Measurements from ENCODE around the gene CERS2.
A peak's percentile ranks its signal among the peaks of the same experiment; 100 is the strongest.

Gene CERS2

DNA sequence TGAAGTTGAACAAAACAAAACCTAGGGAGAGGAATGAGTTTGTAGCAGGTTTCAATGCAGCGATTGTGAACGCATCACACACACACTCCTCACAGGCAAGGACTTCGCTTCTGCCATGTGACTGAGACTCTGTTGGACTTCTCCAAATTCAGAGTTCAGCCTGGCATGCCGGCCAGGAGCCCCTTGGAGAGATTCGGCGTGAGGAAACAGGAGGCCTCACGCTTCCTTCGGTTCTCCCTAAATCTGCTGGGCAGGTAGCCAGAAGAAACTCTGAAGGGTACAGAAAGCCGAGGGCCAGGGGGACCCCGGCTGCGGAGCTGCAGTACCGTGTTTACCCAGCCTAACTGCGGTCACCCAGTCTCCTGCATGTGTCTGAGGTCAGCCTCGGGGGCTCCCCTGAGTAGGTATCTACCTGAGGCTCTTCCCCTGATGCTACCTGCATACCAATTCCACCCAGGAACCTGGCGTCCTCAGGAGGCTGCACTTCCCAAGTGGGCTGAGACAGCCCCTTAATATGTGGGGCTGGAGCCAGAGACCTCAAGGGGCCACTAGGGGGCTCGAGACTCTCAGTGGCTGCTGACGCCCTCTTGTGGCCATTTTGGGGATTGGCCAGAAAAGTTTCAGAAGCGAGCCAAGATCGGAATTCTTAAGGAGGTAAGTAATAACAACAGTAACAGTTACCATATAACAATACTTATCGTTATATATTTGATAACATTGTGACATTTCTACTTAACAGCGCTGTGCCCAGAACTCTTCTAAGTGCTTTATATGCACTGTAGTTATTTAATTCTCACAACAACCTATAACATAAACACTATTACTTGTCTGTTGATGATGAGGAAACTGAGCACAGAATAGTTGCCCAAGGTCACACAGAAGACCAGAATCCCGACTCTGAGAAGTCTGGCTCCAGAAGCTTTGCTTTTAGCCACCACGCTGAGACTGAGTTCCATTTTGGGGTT is 4.7 kb upstream of the CERS2 start:
- peak overlapping the region; percentile 48 for H3K27ac Mint-ChIP-seq
- peak; percentile 86 to 96 for DNase-seq (ENCODE audit: low spot score in 2 of 2)
- peak; percentile 64 for ATAC-seq
- H3K4me1 Mint-ChIP-seq, result peaks cover 27% of the 10 kb centered on the region
- H3K4me3 Mint-ChIP-seq, result peak overlapping the region; percentile 36
- H3K9me3 Mint-ChIP-seq, result no peaks in the 10 kb centered on the region
- peaks cover 6% of the 10 kb centered on the region for H3K36me3 Mint-ChIP-seq

DNA sequence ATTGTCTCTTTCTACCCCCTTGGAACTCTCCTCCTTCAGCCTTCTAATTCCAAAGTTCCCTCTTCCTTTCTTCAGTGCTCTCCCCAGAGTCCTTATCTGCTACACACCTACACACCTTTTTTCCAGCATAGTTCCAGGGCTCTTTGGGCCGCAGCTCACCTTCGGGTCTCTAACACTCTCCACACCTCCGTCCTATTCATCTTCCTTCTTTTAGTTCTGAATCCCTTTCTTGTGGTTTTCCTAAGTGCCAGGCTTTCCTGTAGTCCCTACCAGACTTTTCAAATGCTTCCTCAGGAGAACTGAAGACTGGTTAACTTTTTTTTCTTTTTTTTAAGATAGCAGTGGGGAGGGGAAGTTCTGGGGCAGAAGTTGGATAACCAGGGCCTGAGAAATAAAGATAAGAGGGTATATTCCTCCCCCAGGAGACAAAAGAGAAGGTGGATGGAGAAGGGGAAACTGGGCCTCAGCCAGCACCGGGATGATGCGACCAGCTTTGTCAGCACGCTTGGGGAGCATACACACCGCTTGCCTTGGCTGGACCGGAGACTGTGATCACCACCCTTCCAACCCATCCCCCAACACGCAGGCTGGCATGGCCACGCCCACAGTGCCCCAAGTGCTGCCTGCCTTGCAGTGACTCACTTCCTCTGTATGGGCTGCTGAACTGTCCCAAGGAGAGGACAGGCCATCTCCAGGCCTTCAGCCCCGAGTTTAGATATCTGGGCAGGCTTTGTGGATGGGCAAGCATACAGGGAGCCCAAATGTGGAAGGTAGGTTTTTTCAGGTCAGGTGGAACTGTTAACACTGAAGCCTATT is 2.5 kb upstream of the CERS2 start:
- peak overlapping the region; percentile 92 for H3K27ac Mint-ChIP-seq
- H3K4me3 Mint-ChIP-seq, result peak overlapping the region; percentile 90
- peaks cover 20% of the 10 kb centered on the region for H3K36me3 Mint-ChIP-seq
- no peaks in the 10 kb centered on the region for H3K9me3 Mint-ChIP-seq
- ATAC-seq, result peak; percentile 65
- H3K4me1 Mint-ChIP-seq, result peaks cover 44% of the 10 kb centered on the region
- peak; percentile 70 to 88 for DNase-seq (ENCODE audit: low spot score in 2 of 2)

DNA sequence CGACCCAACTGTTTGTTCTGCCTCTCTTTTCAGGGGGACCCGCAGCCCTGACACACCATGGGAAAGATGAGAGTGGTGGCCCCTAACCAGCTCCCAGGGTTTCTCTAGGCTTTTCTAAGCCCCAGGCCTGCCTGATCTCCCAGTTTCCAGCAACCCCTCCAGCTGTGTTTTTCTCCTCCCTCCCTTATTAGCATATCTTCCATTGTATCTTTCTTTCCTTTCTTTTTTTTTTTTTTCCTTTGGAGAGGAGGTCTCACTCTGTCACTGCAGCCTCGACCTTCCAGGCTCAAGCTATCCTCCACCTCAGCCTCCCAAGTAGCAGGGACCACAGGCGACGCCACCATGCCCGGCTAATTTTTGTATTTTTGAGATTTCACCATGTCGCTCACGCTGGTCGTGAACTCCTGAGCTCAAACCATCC is 1.8 kb upstream of the CERS2 start:
- DNase-seq (ENCODE audit: low spot score in 2 of 2) (no peak), ATAC-seq (no peak)
- Mint-ChIP-seq H3K36me3 (peaks cover 21% of the 10 kb centered on the region), H3K4me1 (peaks cover 51% of the 10 kb centered on the region), H3K27ac (peak overlapping the region; percentile 92), H3K4me3 (peak overlapping the region; percentile 90), H3K9me3 (no peaks in the 10 kb centered on the region)

DNA sequence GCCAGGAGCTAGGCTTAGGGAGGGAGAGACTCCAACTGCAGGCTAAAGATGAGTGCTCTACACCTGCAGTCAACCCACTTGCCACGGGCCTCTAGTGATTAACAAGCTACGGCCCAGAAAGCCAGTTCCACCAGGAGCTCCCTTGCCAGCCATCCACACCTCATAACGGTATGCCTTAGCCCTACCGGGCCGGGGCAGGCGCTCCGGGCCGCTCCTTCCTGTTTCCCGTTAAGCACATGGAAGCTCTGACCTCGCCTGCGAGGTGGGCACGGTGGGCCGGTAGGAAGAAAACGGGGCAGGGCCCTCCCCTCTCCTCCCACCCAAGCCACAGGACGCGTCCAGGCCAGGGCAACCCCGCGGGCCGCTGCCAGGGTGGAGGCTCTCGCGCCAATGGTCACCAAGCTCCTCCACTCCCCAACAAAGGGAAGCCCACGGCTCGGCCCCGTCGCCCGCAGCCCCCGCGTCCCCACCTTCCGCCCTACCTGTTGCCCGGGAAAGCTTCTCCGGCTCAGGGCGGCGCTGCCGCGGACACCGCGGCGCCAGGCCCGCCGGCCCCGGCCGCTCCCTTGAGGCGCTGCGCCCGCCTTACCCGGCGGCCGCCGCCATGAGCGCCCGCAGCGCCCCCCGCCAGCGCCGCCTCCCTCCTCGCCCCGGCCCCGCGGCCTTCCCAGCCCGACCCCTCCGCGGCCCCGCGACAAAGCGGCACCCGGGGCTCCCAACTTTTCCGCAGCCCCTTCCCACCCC is 627 bp downstream of the CERS2 start:
- peak overlapping the region; percentile 92 for H3K27ac Mint-ChIP-seq
- H3K36me3 Mint-ChIP-seq, result peaks cover 36% of the 10 kb centered on the region
- ATAC-seq (peak; percentile 53), DNase-seq (ENCODE audit: low spot score in 2 of 2) (peak; percentile 40 to 77)
- H3K4me1 Mint-ChIP-seq, result peaks cover 66% of the 10 kb centered on the region
- H3K9me3 Mint-ChIP-seq, result no peaks in the 10 kb centered on the region
- H3K4me3 Mint-ChIP-seq, result peak overlapping the region; percentile 90

DNA sequence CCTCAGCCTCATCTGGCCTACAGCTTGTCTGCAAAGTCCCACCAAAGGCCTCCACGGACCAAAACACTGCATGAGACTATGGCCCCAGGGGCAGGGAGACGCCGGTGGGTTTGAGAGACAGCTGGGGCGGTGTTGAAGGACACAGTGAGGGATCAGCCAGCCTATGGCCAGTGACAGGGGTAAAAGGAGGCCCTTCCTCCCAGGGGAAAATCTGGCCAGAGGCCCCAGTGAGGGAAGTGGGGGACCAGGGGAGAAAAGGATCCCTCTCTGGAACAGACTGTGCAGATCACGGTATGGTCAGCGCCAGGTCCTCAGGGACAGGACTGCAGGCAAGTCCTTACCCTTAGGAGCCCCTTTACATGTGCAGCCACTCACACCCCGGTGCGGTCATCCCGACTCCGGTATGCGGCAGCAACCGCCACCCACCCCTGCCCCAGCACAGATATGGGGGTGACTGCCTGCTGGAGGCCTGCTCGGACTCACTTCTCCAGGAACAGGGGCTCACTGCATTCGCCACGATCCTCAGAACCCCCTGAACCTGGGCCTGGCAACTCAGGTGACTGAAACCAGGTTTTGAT is 1.3 kb downstream of the CERS2 start:
- Mint-ChIP-seq H3K9me3 (no peaks in the 10 kb centered on the region), H3K4me1 (peaks cover 66% of the 10 kb centered on the region), H3K36me3 (peaks cover 43% of the 10 kb centered on the region), H3K4me3 (peak overlapping the region; percentile 90), H3K27ac (peak overlapping the region; percentile 92)
- ATAC-seq (peak; percentile 5), DNase-seq (ENCODE audit: low spot score in 2 of 2) (peak in 1 of 2 donors; percentile 73)

DNA sequence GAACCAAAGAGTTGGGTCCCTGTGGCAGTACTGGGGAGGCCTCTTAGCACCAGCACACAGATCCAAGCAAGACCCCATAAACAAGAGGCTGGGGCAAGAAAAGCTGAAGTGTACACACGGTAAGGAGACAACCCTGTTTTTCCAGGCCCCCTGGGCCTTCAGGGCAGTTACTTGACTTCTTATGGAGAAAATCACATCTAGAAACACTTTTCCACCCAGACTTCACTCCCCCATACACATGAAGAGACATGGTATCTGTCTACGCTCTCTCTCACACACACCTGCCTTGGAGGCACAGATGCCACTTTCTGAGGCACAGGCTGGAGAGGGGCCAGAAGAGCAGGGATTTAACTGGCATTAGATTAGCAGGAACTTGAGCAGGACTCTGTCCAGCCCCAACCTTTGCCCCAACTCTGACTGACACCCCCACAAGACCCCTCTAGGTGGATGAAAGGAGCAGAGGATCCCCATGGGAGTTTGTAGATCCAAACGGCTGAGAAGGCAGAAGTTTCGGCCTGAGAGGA is 2.2 kb downstream of the CERS2 start:
- H3K27ac Mint-ChIP-seq, result peak overlapping the region; percentile 92
- peaks cover 52% of the 10 kb centered on the region for H3K36me3 Mint-ChIP-seq
- H3K4me1 Mint-ChIP-seq, result peaks cover 62% of the 10 kb centered on the region
- H3K9me3 Mint-ChIP-seq, result no peaks in the 10 kb centered on the region
- DNase-seq (ENCODE audit: low spot score in 2 of 2) (no peak), ATAC-seq (no peak)
- H3K4me3 Mint-ChIP-seq, result peak overlapping the region; percentile 90

DNA sequence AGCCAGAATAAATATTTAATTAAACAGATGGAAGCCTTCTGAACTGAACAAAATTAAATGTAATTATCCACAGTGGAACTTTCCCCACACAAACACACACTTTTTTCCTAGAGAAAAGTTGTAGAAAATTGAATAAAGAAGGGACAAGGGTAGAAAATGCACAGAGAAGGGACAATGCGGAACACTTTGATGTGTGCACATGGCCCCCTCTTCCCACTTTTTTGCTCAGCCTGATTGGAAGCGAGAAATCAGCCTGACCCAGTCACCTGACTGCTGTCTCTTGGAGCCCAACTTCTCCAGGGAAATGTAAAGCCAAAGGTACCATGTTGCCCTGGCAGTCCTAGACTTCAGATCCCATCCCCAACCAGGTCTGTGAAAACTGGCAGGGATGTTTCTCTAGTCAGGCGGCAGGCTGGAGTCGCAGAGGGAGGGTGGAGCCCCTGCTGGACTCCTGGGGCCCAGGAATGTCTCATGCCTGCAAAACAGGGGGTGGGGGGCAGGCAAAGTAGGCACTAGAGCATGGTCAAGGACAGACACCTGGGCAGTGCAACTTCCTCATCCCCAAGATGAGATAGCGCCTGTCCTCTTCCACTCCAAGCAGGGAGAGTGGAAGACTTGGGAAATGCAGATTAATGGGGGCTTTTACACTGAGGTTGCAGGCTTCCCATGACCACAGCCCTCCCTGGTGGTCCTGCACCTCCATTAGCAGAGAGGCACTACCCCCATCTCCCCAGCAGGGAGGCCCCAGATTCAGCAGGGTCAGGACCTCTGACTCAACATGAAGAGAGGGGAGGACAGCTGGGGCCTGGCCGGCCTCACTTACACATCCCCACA is 2.8 kb downstream of the CERS2 start:
- Mint-ChIP-seq H3K4me1 (peaks cover 56% of the 10 kb centered on the region), H3K4me3 (peak overlapping the region; percentile 90), H3K27ac (peak overlapping the region; percentile 92), H3K9me3 (no peaks in the 10 kb centered on the region), H3K36me3 (peaks cover 58% of the 10 kb centered on the region)
- no peak for DNase-seq (ENCODE audit: low spot score in 2 of 2)
- ATAC-seq, result peak; percentile 25

DNA sequence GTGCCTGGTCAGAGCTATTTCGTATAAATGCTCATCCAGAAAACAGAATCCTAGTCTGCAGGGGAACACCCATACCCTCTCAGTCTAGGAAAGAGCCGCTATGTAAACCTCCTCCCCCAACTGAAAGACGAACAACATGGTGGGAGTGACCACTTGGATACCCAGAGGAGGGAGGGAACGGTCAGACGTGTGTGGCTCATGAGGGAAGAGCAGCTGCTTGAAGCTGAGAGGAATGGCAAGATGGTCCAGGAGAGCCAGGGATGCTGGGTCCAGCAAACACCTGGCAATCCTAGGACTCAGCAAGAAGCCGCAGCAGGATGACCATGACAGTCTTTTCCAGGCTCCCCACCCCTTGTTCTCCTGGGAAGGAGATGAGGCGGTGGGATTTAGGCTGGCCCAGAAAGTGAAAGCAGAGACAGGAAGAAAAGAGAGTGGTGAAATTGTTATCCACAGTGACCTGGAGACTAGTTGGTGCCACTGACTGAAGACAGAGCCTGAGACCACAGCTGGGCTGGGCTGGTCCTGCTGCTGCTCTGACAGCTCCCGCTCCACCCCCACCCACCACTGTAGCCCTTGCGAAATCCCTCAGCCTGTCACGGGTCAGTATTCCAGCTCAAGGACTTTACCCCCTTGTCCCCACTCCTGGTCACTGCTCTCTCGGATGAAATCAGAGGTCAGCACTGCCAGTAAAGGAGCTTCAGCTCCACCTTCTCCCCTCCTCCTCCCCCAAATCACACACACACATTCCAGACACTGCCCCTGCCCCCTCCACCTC is 3.6 kb downstream of the CERS2 start:
- no peak for ATAC-seq
- H3K36me3 Mint-ChIP-seq, result peaks cover 67% of the 10 kb centered on the region
- no peak for DNase-seq (ENCODE audit: low spot score in 2 of 2)
- H3K9me3 Mint-ChIP-seq, result no peaks in the 10 kb centered on the region
- H3K4me1 Mint-ChIP-seq, result peaks cover 48% of the 10 kb centered on the region
- peak overlapping the region; percentile 44 for H3K4me3 Mint-ChIP-seq
- H3K27ac Mint-ChIP-seq, result peak overlapping the region; percentile 92

DNA sequence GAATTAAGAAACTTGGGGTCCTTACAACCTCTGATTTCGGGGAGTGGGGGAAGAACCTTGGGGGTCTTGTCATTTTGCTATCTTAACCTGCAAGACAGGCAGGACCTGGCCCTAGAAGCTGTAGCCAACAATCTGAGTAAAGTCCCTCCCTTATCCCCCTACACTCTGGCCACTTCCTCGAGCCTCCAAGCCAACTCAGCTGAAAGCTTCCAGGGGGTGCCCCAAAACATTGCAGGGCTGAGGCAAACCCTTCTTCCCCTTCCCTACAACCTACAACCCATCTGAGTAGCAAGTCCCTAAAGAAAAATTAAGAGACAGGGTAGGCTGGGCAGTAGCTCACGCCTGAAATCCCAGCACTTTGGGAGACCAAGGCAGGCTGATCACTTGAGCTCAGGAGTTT is 5.0 kb downstream of the CERS2 start:
- H3K4me1 Mint-ChIP-seq, result peaks cover 39% of the 10 kb centered on the region
- no peak for DNase-seq (ENCODE audit: low spot score in 2 of 2)
- no peak for ATAC-seq
- H3K27ac Mint-ChIP-seq, result peak overlapping the region; percentile 92
- H3K4me3 Mint-ChIP-seq, result no peak overlapping the region
- H3K9me3 Mint-ChIP-seq, result no peaks in the 10 kb centered on the region
- H3K36me3 Mint-ChIP-seq, result peaks cover 79% of the 10 kb centered on the region

DNA sequence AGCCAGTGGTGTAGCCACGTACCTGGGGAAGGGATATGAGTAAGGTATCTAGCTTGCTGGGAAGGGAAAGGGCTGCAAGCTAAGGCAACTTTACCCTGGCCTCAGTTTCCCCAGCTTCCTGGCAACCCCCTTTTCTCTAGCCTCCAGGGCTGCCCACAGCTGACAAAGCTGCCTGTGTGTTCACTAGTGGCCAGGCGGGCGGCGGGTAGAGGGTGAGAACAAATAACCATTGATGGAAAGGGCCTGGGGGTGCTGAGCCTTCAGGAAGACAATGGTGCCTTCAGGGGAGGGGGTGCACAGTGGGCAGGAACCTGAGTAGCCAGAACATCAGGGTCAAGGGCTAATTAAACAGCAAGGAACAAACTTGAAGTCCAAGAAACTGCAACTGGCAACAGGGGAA is 6.1 kb downstream of the CERS2 start:
- Mint-ChIP-seq H3K9me3 (no peaks in the 10 kb centered on the region), H3K4me3 (no peak overlapping the region), H3K36me3 (peaks cover 90% of the 10 kb centered on the region), H3K4me1 (peaks cover 36% of the 10 kb centered on the region), H3K27ac (peak overlapping the region; percentile 65)
- no peak for ATAC-seq
- no peak for DNase-seq (ENCODE audit: low spot score in 2 of 2)

DNA sequence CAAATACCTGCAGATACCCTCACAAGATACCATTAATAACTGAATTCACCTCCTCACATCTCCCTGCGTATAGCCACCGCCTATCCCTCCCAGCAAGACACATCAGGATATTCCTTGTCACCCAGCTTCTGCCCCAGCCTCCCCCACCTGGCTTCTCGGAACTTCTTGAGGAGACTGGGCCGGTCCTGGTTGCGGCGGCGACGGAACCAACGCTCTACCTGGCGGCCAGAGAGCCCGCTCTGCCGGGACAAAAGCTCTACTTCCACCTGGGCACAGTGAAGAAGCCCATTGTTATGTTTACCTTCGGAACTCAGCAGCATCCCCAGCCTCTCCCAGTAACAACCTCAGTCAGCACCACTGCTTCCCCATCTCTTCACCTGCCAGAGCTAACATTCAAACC is 6.7 kb downstream of the CERS2 start:
- ATAC-seq, result no peak
- H3K36me3 Mint-ChIP-seq, result peaks cover 90% of the 10 kb centered on the region
- no peak for DNase-seq (ENCODE audit: low spot score in 2 of 2)
- H3K9me3 Mint-ChIP-seq, result no peaks in the 10 kb centered on the region
- H3K4me3 Mint-ChIP-seq, result no peak overlapping the region
- peaks cover 30% of the 10 kb centered on the region for H3K4me1 Mint-ChIP-seq
- H3K27ac Mint-ChIP-seq, result peak overlapping the region; percentile 83

DNA sequence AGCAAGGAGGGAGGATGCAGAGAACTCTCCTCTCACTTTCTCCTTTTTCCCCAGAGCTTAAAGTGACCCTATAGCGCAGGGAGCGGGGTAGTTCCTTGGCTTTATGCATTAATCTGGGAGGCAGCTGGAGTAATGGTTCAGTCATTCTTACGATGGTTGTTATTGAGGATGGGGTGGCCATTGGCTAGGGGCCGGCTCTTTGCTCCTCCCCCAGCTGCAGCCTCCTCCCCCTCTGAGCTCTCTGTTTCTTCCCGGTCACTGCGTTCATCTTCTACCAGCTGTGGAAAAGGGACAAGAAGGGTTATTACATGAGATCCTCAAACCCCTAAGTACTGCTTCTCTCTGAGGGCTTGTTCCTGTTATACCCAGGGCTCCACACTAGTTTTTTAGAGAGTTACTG is 8.6 kb downstream of the CERS2 start:
- Mint-ChIP-seq H3K4me1 (peaks cover 11% of the 10 kb centered on the region), H3K27ac (peak overlapping the region; percentile 83), H3K9me3 (no peaks in the 10 kb centered on the region), H3K36me3 (peaks cover 94% of the 10 kb centered on the region), H3K4me3 (no peak overlapping the region)
- no peak for ATAC-seq
- no peak for DNase-seq (ENCODE audit: low spot score in 2 of 2)

DNA sequence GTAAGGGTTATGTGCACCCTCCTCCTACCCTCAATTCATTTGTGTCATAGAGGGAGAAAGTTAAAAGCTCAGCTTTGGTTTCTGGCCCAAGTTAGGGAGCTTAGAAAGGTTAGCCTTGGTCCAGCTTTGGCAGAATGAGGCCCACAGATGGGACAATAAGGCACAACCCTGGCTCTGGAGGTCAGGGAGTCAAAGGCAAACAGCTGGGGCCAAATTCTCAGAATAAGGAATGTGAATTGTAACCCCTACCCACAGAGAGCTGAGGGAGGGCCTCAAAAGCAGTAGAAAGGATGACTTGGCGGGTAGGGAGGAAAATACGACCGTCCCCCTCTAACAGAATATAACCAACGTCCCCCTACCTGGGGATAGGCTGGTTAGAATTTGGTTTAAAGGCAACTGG is 9.0 kb downstream of the CERS2 start:
- ATAC-seq, result no peak
- DNase-seq (ENCODE audit: low spot score in 2 of 2), result no peak
- no peaks in the 10 kb centered on the region for H3K9me3 Mint-ChIP-seq
- H3K27ac Mint-ChIP-seq, result no peak overlapping the region
- peaks cover 94% of the 10 kb centered on the region for H3K36me3 Mint-ChIP-seq
- no peak overlapping the region for H3K4me3 Mint-ChIP-seq
- H3K4me1 Mint-ChIP-seq, result peaks cover 7% of the 10 kb centered on the region

Data from stimulated activated effector memory CD8-positive, alpha-beta T cell treated with anti-CD3 and anti-CD28 coated beads, Interleukin-12 subunit alpha, Interleukin-12 subunit beta, amount 100 ng/mL, for 72 hours (primary cell).